ENCODE data around the gene MYRIP. TPM values are rescaled to one million over a fixed set of nuclear protein-coding genes. Genes with fewer than 3 reads are reported as not detected.

Gene MYRIP
- total RNA-seq, 2 donors from 2014 or later: 4.2 to 7.1 TPM

GRCh38 chr3:40160933-40161332 is 351.5 kb downstream of the MYRIP start:
- H3K36me3 ChIP-seq: no peaks in the 10 kb centered on the region
- no peaks in the 10 kb centered on the region for H3K4me1 ChIP-seq
- no peak overlapping the region for H3K27ac ChIP-seq
- no peaks in the 10 kb centered on the region for H3K27me3 ChIP-seq
- TF ChIP-seq CTCF (IDR thresholded peaks at IDR 0.05): no peak
- H3K9me3 ChIP-seq: no peaks in the 10 kb centered on the region
- no peak overlapping the region for H3K4me3 ChIP-seq
- DNase-seq (ENCODE audit: low spot score): no peak

DNA sequence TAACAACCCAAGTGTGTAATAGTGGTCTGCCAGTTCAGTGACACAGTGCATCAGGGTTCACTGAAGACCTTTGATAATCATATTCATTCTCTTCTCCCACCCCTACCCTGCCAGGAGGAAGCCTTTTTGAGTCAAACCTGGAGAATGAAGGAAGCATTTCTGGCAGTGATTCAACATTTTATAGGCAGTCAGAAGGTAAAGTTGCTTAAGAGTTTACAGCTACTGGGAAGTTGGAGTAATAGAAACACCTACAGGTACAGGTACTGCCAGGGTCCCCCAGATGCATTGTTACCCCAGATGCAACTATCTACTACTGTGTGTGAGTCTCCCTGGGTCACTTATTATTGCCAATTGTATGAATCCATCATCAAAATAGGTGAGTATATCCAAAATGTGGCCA is 353.2 kb downstream of the MYRIP start:
- Histone ChIP-seq H3K36me3 (no peaks in the 10 kb centered on the region), H3K27ac (no peak overlapping the region), H3K27me3 (no peaks in the 10 kb centered on the region), H3K4me3 (no peak overlapping the region), H3K4me1 (no peaks in the 10 kb centered on the region), H3K9me3 (no peaks in the 10 kb centered on the region)
- no peak for TF ChIP-seq CTCF (IDR thresholded peaks at IDR 0.05)
- DNase-seq (ENCODE audit: low spot score): no peak

DNA sequence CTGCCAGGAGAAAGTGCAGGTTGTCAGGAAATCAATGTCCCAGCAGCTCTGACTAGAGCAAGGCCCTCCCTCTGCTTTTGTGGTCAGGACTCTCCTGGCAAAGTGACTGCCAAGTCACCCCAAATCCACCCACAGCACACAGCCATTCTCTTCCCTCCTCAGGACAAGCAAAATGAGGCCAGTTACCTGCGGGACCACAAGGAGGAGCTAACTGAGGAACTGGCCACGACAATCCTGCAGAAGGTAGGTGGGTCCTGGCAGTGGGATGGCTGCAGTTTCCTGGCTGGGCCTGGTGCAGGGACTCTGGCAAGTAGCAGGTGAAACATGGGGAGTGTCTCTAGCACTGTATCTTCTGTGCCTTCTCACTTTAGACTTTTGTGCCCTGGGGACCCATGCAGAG is 357.6 kb downstream of the MYRIP start:
- TF ChIP-seq CTCF (IDR thresholded peaks at IDR 0.05): no peak
- DNase-seq (ENCODE audit: low spot score): no peak
- Histone ChIP-seq H3K27me3 (no peaks in the 10 kb centered on the region), H3K4me3 (no peak overlapping the region), H3K9me3 (no peaks in the 10 kb centered on the region), H3K36me3 (no peaks in the 10 kb centered on the region), H3K4me1 (no peaks in the 10 kb centered on the region), H3K27ac (no peak overlapping the region)

DNA sequence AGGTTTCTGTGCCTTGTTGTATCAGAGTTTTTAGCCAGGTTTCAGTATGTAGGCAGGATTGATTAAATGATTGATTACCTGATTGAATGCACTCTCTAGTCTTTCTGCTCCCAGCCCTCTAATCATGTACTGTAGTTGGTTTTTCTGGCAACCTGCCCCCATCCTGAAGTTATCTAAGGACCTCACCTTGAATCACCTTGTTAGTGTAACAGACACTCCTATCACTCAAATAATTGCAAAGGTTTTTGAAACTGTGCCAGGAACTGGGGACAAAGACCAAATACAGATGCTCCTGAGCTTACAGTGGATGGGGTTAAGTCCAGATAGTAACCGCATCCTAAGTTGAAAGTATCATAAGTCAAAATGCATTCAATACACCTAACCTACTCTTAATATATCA is 358.5 kb downstream of the MYRIP start:
- Histone ChIP-seq H3K36me3 (no peaks in the 10 kb centered on the region), H3K27ac (no peak overlapping the region)
- no peak for DNase-seq (ENCODE audit: low spot score)

DNA sequence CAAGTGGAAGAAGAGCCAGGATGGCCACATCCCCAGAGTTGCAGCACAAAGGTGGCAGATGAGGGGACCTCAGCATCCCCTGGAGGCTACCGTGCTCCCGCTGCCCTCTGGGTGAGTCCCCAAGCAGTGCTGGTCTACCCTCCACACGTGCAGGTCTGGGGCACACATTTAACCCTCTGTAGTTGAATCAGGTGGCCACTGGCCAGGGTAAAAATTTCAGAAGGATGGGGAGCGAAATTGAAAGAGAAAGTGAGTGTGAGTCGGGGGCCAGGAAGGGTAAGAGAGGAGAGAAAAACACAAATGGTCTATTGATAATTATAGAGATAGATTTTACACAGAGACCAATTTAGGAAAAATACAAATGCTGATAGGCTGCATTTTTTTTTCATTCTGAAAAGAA is 360.6 kb downstream of the MYRIP start:
- Histone ChIP-seq H3K4me1 (no peaks in the 10 kb centered on the region), H3K27me3 (no peaks in the 10 kb centered on the region), H3K27ac (no peak overlapping the region), H3K9me3 (no peaks in the 10 kb centered on the region), H3K4me3 (no peak overlapping the region), H3K36me3 (no peaks in the 10 kb centered on the region)
- DNase-seq (ENCODE audit: low spot score): no peak
- no peak for TF ChIP-seq CTCF (IDR thresholded peaks at IDR 0.05)

More for the DNA sequence above, 358.5 kb downstream of the MYRIP start:
- Histone ChIP-seq H3K4me3 (no peak overlapping the region), H3K27me3 (no peaks in the 10 kb centered on the region), H3K4me1 (no peaks in the 10 kb centered on the region), H3K9me3 (no peaks in the 10 kb centered on the region)
- no peak for TF ChIP-seq CTCF (IDR thresholded peaks at IDR 0.05)

- DNase-seq (ENCODE audit: low spot score): no peak
- no peak for TF ChIP-seq CTCF (IDR thresholded peaks at IDR 0.05)
- H3K4me3 ChIP-seq: no peak overlapping the region
Measured at GRCh38 chr3:40170395-40170794, 361.0 kb downstream of the MYRIP start.

More at GRCh38 chr3:40170395-40170794, 361.0 kb downstream of the MYRIP start:
- Histone ChIP-seq H3K36me3 (no peaks in the 10 kb centered on the region), H3K27me3 (no peaks in the 10 kb centered on the region), H3K4me1 (no peaks in the 10 kb centered on the region), H3K9me3 (no peaks in the 10 kb centered on the region), H3K27ac (no peak overlapping the region)

All from right atrium auricular region (tissue), 2 donors.